Measurements from ENCODE around the gene ZNRF3. TPM values are rescaled to one million over a fixed set of nuclear protein-coding genes. Genes with fewer than 3 reads are reported as not detected.

The ZNRF3 gene
- polyA plus RNA-seq, 1 donor (not counting 4 experiments of a cell fraction or from before 2014, with no cell fraction given): 2.6 TPM

GRCh38 chr22:28856095-28856455, 27.3 kb upstream of the ZNRF3 start:
- H3K36me3 ChIP-seq (ENCODE audit: control insufficient read depth in 2 of 2, extremely low read depth in 1 of 2, insufficient read depth in 2 of 2, low read length in 2 of 2): no peaks in the 10 kb centered on the region
- TF ChIP-seq EZH2 (IDR thresholded peaks at IDR 0.05; ENCODE audit: low read length) (no peak), CTCF (optimal IDR thresholded peaks at IDR 0.05 in 1 of 3, IDR thresholded peaks at IDR 0.05 in 1 of 3, conservative IDR thresholded peaks at IDR 0.05 in 1 of 3; ENCODE audit: extremely low read depth in 1 of 3, insufficient read depth in 2 of 3, low read length in 3 of 3) (no peak)
- DNase-seq (ENCODE audit: low read depth, low spot score) (no peak), FAIRE-seq (no peak)
- H3K9ac ChIP-seq (ENCODE audit: control insufficient read depth, extremely low read depth, insufficient read depth, low read length): no peak overlapping the region
- no peaks in the 10 kb centered on the region for H4K20me1 ChIP-seq (ENCODE audit: control insufficient read depth, extremely low read depth, insufficient read depth, low read length)
- no peak overlapping the region for H3K4me3 ChIP-seq (ENCODE audit: control insufficient read depth in 2 of 3, extremely low read depth in 1 of 3, insufficient read depth in 2 of 3, low read depth in 1 of 3, low read length in 3 of 3)
- H3K9me1 ChIP-seq (ENCODE audit: control insufficient read depth, extremely low read depth, insufficient read depth, low read length): no peaks in the 10 kb centered on the region
- H3K4me2 ChIP-seq (ENCODE audit: control insufficient read depth, extremely low read depth, insufficient read depth, low read depth, low read length): no peak overlapping the region
- no peaks in the 10 kb centered on the region for H3K9me3 ChIP-seq (ENCODE audit: control insufficient read depth, low read depth, low read length)
- H2AFZ ChIP-seq (ENCODE audit: control insufficient read depth, low read length): no peak overlapping the region
- H3K27ac ChIP-seq (ENCODE audit: control insufficient read depth, insufficient read depth, low read length): no peak overlapping the region
- H3K79me2 ChIP-seq (ENCODE audit: control insufficient read depth, insufficient read depth, low read length): no peaks in the 10 kb centered on the region
- no peaks in the 10 kb centered on the region for H3K4me1 ChIP-seq (ENCODE audit: control insufficient read depth, extremely low read depth, insufficient read depth, low read length)
- dilution Hi-C loops (cut with MboI; ENCODE audit: extremely low pct_ligation_motif_present, low sequenced_read_pairs): no loop called here
- H3K27me3 ChIP-seq (ENCODE audit: control insufficient read depth, extremely low read depth, insufficient read depth, low read length): no peaks in the 10 kb centered on the region

- no peak overlapping the region for H2AFZ ChIP-seq (ENCODE audit: control insufficient read depth, low read length)
- DNase-seq (ENCODE audit: low read depth, low spot score): no peak
- H3K9ac ChIP-seq (ENCODE audit: control insufficient read depth, extremely low read depth, insufficient read depth, low read length): no peak overlapping the region
- no peaks in the 10 kb centered on the region for H3K27me3 ChIP-seq (ENCODE audit: control insufficient read depth, extremely low read depth, insufficient read depth, low read length)
- no peak overlapping the region for H3K27ac ChIP-seq (ENCODE audit: control insufficient read depth, insufficient read depth, low read length)
- no peaks in the 10 kb centered on the region for H3K9me1 ChIP-seq (ENCODE audit: control insufficient read depth, extremely low read depth, insufficient read depth, low read length)
- FAIRE-seq: no peak
- dilution Hi-C loops (cut with MboI; ENCODE audit: extremely low pct_ligation_motif_present, low sequenced_read_pairs): no loop called here
- TF ChIP-seq CTCF (optimal IDR thresholded peaks at IDR 0.05 in 1 of 3, IDR thresholded peaks at IDR 0.05 in 1 of 3, conservative IDR thresholded peaks at IDR 0.05 in 1 of 3; ENCODE audit: extremely low read depth in 1 of 3, insufficient read depth in 2 of 3, low read length in 3 of 3): no peak
- no peak for TF ChIP-seq EZH2 (IDR thresholded peaks at IDR 0.05; ENCODE audit: low read length)
- no peaks in the 10 kb centered on the region for H3K36me3 ChIP-seq (ENCODE audit: control insufficient read depth in 2 of 2, extremely low read depth in 1 of 2, insufficient read depth in 2 of 2, low read length in 2 of 2)
- H3K9me3 ChIP-seq (ENCODE audit: control insufficient read depth, low read depth, low read length): no peaks in the 10 kb centered on the region
- H3K79me2 ChIP-seq (ENCODE audit: control insufficient read depth, insufficient read depth, low read length): no peaks in the 10 kb centered on the region
- no peaks in the 10 kb centered on the region for H3K4me1 ChIP-seq (ENCODE audit: control insufficient read depth, extremely low read depth, insufficient read depth, low read length)
- H3K4me2 ChIP-seq (ENCODE audit: control insufficient read depth, extremely low read depth, insufficient read depth, low read depth, low read length): no peak overlapping the region
- H4K20me1 ChIP-seq (ENCODE audit: control insufficient read depth, extremely low read depth, insufficient read depth, low read length): no peaks in the 10 kb centered on the region
- H3K4me3 ChIP-seq (ENCODE audit: control insufficient read depth in 2 of 3, extremely low read depth in 1 of 3, insufficient read depth in 2 of 3, low read depth in 1 of 3, low read length in 3 of 3): no peak overlapping the region
Measured at GRCh38 chr22:28857288-28857687, 26.1 kb upstream of the ZNRF3 start.
